ENCODE data around the gene TPO. TPM values are rescaled to one million over a fixed set of nuclear protein-coding genes. Genes with fewer than 3 reads are reported as not detected.
A peak's percentile ranks its signal among the peaks of the same experiment; 100 is the strongest.

TPO gene
- total RNA-seq: 10 to 100 TPM in 3 of 4 donors, 1 to 10 TPM in 1; 6.7 to 14.5 (median 11.3) TPM

DNA sequence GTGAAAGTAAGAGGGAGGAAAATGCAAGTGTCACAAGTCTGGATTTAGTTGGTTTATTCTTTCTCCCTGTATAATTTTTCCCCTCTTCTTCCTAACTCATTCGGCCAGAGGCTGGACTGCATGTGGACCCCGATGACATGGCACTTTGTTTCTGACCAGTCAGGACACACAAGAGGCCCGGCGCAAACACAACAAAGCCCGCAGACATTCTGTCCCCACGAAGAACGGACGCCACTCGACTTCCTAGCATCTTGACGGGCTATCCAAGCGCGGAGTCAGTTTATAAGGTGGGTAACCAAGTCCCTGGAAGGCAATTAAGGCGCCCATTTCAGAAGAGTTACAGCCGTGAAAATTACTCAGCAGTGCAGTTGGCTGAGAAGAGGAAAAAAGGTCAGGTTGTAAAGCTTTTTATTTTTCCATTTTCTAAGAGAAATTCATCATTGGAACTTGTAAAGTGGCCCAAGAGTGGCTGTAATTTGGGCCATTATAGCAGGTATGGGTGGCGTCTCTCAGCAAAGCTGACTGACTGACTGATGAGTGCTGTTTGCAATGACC lies at the start of gene TPO:
Gene TPO (plus strand): TSS at position 308 of the 555 bp plus-strand sequence. CDS start 946 bp downstream, outside the sequence.
- H3K27ac ChIP-seq: no peak within 1 kb of the TSS
- TF ChIP-seq, protein P1, sequence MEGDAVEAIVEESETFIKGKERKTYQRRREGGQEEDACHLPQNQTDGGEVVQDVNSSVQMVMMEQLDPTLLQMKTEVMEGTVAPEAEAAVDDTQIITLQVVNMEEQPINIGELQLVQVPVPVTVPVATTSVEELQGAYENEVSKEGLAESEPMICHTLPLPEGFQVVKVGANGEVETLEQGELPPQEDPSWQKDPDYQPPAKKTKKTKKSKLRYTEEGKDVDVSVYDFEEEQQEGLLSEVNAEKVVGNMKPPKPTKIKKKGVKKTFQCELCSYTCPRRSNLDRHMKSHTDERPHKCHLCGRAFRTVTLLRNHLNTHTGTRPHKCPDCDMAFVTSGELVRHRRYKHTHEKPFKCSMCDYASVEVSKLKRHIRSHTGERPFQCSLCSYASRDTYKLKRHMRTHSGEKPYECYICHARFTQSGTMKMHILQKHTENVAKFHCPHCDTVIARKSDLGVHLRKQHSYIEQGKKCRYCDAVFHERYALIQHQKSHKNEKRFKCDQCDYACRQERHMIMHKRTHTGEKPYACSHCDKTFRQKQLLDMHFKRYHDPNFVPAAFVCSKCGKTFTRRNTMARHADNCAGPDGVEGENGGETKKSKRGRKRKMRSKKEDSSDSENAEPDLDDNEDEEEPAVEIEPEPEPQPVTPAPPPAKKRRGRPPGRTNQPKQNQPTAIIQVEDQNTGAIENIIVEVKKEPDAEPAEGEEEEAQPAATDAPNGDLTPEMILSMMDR (IDR thresholded peaks at IDR 0.05): no peak
- no peak for TF ChIP-seq POLR2A (IDR thresholded peaks at IDR 0.05)
- no peak for TF ChIP-seq EP300 (IDR thresholded peaks at IDR 0.05)
- TF ChIP-seq POLR2AphosphoS5 (IDR thresholded peaks at IDR 0.05): no peak
- no peaks in the 10 kb centered on the region for H3K36me3 ChIP-seq
- no peaks in the 10 kb centered on the region for H3K9me3 ChIP-seq
- ATAC-seq: no peak
- 90 to 91% methylated on average over 6 to 15 of the region's 15 CpGs for WGBS, 2 donors (ENCODE audit: low coverage in 1 of 2)
- H3K27me3 ChIP-seq: peaks cover 7% of the 10 kb centered on the region
- H3K4me1 ChIP-seq: no peaks in the 10 kb centered on the region
- no peak within 1 kb of the TSS for H3K4me3 ChIP-seq

DNA sequence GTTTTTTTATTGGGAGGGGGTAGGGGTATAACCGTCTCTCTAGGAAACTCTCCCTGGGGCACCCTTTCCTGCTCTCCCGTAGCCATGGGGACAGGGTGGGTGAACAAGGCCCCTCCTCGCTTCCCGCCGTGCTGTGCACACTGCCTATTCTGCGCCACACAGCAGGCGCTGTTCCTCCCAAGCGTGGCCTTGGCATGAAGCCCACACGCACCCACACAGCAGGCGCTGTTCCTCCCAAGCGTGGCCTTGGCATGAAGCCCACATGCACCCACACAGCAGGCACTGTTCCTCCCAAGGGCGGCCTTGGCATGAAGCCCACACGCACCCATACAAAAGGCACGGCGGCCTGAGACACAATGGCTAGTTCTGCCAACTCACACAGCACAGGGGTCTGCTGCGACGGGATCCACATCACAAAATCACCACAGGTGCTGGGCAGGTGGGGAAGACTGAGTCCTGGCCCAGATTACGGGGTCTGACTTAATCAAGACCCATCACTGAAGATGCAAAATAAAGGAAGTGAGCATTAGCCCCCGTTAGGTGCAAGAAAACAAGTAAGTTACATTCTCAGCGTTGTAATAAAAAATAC lies 46.6 kb upstream of the TPO start:
- TF ChIP-seq, protein P1 (IDR thresholded peaks at IDR 0.05): no peak
- no peak for TF ChIP-seq EP300 (IDR thresholded peaks at IDR 0.05)
- no peak for TF ChIP-seq POLR2AphosphoS5 (IDR thresholded peaks at IDR 0.05)
- no peak for TF ChIP-seq POLR2A (IDR thresholded peaks at IDR 0.05)
- ATAC-seq: peak; percentile 28
- no peaks in the 10 kb centered on the region for H3K9me3 ChIP-seq
- H3K4me1 ChIP-seq: no peaks in the 10 kb centered on the region
- H3K4me3 ChIP-seq: no peak overlapping the region
- no peak overlapping the region for H3K27ac ChIP-seq
- H3K36me3 ChIP-seq: no peaks in the 10 kb centered on the region
- peaks cover 13% of the 10 kb centered on the region for H3K27me3 ChIP-seq
- 64 to 84% methylated on average over 6 to 8 of the region's 20 CpGs for WGBS, 2 donors (ENCODE audit: low coverage in 1 of 2)

DNA sequence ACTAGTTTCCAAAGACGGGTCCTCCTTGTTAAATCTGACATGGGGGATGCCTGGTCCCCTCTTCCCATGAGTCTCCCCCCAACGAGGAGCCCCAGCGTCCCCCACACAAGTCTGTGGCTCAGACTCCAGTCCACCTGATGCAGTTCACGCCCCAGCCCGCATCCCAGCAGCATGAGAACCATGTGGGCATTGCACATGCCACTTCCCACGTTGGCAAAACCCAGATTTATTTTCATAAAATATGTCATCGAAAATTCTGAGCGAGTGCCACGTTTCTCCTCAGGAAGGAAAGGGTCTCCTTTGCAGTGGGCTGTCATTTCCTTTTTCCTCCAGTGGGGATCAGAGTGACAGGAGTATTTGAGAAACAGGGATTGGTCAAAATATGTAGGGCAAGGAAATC lies 45.7 kb upstream of the TPO start:
- no peaks in the 10 kb centered on the region for H3K4me1 ChIP-seq
- no peak overlapping the region for H3K27ac ChIP-seq
- WGBS, 2 donors (ENCODE audit: low coverage in 1 of 2): 76 to 81% methylated on average over 7 to 9 of the region's 9 CpGs

DNA sequence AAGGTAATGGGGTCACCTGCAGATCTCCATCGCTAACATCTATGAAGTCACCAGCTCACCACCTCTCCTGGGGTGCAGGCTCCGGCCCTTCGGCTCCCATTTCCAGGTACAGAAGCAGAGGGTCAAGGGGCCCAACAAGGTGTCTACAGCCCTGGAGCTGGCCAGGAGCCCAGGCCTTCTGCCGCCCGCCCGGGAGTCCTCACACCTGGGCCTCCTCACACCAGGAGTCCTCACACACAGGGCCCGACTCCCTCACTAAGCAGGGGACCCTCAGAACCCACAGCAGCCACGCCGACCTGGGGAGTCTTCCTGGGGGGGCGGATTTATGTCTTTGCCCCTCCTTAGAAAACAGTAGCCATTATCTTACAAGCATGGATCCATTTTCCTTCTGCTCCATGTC lies 43.4 kb upstream of the TPO start:
- 40% methylated on average over 1 of the region's 10 CpGs; no CpG with 5 or more reads in 1 of the 2 donors for WGBS, 2 donors (ENCODE audit: low coverage in 1 of 2)
- H3K4me3 ChIP-seq: no peak overlapping the region
- ATAC-seq: no peak

More for the DNA sequence above, 45.7 kb upstream of the TPO start:
- no peak for TF ChIP-seq POLR2A (IDR thresholded peaks at IDR 0.05)
- TF ChIP-seq, protein P1 (IDR thresholded peaks at IDR 0.05): no peak
- TF ChIP-seq EP300 (IDR thresholded peaks at IDR 0.05): no peak
- TF ChIP-seq POLR2AphosphoS5 (IDR thresholded peaks at IDR 0.05): no peak
- Histone ChIP-seq H3K4me3 (no peak overlapping the region), H3K27me3 (peaks cover 13% of the 10 kb centered on the region), H3K9me3 (no peaks in the 10 kb centered on the region), H3K36me3 (no peaks in the 10 kb centered on the region)
- ATAC-seq: no peak

DNA sequence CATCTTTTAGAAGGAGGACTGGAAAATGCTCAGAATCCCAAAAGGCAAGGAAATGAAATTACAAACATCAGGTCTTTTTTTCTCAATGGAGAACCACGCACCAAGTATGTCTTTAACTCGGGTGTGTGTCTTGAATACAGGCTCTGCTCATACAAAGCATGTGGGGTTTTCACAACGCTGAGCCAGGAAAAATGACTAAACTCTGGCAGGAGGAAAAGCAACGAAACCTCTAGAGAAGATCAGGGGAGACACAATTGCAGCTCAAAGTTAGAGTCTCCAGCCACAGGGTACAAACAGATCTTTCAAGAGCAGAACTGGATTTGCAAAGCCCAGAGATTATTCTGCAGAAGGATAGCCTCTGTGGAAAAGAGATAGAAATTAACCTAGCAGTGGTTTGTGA lies 42.8 kb upstream of the TPO start:
- H3K4me3 ChIP-seq: no peak overlapping the region
- TF ChIP-seq, protein P1 (IDR thresholded peaks at IDR 0.05): no peak
- TF ChIP-seq POLR2AphosphoS5 (IDR thresholded peaks at IDR 0.05) (no peak), EP300 (IDR thresholded peaks at IDR 0.05) (no peak), POLR2A (IDR thresholded peaks at IDR 0.05) (no peak)
- H3K9me3 ChIP-seq: no peaks in the 10 kb centered on the region
- no peaks in the 10 kb centered on the region for H3K36me3 ChIP-seq
- H3K27ac ChIP-seq: no peak overlapping the region
- peaks cover 13% of the 10 kb centered on the region for H3K27me3 ChIP-seq
- no peaks in the 10 kb centered on the region for H3K4me1 ChIP-seq
- 32 to 44% methylated on average over 4 of the region's 4 CpGs for WGBS, 2 donors (ENCODE audit: low coverage in 1 of 2)
- no peak for ATAC-seq

More for the DNA sequence above, 43.4 kb upstream of the TPO start:
- H3K27ac ChIP-seq: no peak overlapping the region
- TF ChIP-seq EP300 (IDR thresholded peaks at IDR 0.05): no peak
- peaks cover 13% of the 10 kb centered on the region for H3K27me3 ChIP-seq
- H3K36me3 ChIP-seq: no peaks in the 10 kb centered on the region
- H3K4me1 ChIP-seq: no peaks in the 10 kb centered on the region
- no peaks in the 10 kb centered on the region for H3K9me3 ChIP-seq
